Neural cell (in vitro differentiated cells): ENCODE results near the gene CADPS2.

Experiments used
- CTCF ChIP-seq: fragments of 450-650 bp; IDR thresholded peaks from 2 replicates; pipeline ENCODE4 v1.5.1; 2014; ENCODE audit warnings: antibody characterized with exemption, mild to moderate bottlenecking, moderate library complexity; ENCODE audit not compliant: poor library complexity, severe bottlenecking
- POLR2AphosphoS5 ChIP-seq: IDR thresholded peaks from 2 replicates; pipeline ENCODE4 v1.6.1; 2012
- TAF1 ChIP-seq: IDR thresholded peaks from 2 replicates; pipeline ENCODE4 v1.6.1; 2012; ENCODE audit warnings: low read depth

- TF ChIP-seq CTCF (no peak), POLR2AphosphoS5 (peak; percentile 63), TAF1 (no peak)
Measured at GRCh38 chr7:122467661-122468449, 418.4 kb downstream of the CADPS2 start.
